Activated T-cell treated with anti-CD3 and anti-CD28 coated beads, Interleukin-2, amount 50 U/mL, for 4 hours (primary cell): ENCODE measurements around the gene HPS4. TPM values are rescaled to one million over a fixed set of nuclear protein-coding genes. Genes with fewer than 3 reads are reported as not detected.
"Not testable (repeated sequence)": the region's sequence is repeated elsewhere in the genome, so short reads cannot be mapped to it uniquely, and the experiment has no call there.

Experiments used
- ATAC-seq, 2 donors: fragments of 200-7000 bp; cut with Tn5 transposase; one replicate each; pipeline ENCODE4 v1.10.0; 2021
- DNase-seq: peaks from one replicate; pipeline ENCODE4 v3.0.0-alpha.2; 2020
- H3K27me3 Mint-ChIP-seq: one replicate; pipeline ENCODE4 v1.8.0; 2021; ENCODE audit warnings: low read depth, mixed read lengths
- H3K36me3 Mint-ChIP-seq: one replicate; pipeline ENCODE4 v1.8.0; 2022; ENCODE audit warnings: mixed read lengths; ENCODE audit not compliant: insufficient read depth
- H3K4me1 Mint-ChIP-seq: one replicate; pipeline ENCODE4 v1.8.0; 2021; ENCODE audit warnings: low read depth, mixed read lengths
- H3K4me3 Mint-ChIP-seq: one replicate; pipeline ENCODE4 v1.8.0; 2021; ENCODE audit warnings: mild to moderate bottlenecking, moderate library complexity, mixed read lengths
- H3K9me3 Mint-ChIP-seq: one replicate; pipeline ENCODE4 v1.8.0; 2021; ENCODE audit warnings: mixed read lengths
- total RNA-seq, 3 donors: library from RNA; stranded (reverse); gene quantifications; one replicate each; pipeline ENCODE4 v1.2.1, GENCODE V29; 2021

The HPS4 gene
- total RNA-seq, 3 donors from 2014 or later: 30.8 to 34.1 (median 33.8) TPM

DNA sequence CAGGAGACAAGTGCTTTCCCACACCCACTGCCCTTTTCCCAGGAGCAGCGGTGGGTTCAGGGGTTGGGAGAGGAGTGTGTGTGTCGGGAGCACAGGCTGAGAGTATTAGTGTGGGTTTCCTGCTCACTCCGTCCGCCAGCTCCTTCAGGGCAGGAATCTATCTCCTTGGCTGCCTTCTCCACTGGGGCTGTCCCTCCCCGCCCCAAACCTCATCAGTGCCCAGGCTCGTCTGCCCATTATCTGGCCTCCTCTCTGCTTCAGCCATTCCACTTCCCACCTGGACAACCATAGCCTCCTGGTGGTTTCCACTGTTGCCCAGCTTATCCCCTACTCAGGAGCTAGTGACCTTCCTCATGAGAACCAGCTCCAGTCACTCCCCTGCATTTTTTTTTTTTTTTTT is 34.6 kb downstream of the HPS4 start:
- no peaks in the 10 kb centered on the region for H3K9me3 Mint-ChIP-seq
- H3K4me1 Mint-ChIP-seq: no peaks in the 10 kb centered on the region
- H3K27me3 Mint-ChIP-seq: no peaks in the 10 kb centered on the region
- no peak overlapping the region for H3K4me3 Mint-ChIP-seq
- DNase-seq: no peak
- no peak for ATAC-seq
- H3K36me3 Mint-ChIP-seq: peaks cover 15% of the 10 kb centered on the region

DNA sequence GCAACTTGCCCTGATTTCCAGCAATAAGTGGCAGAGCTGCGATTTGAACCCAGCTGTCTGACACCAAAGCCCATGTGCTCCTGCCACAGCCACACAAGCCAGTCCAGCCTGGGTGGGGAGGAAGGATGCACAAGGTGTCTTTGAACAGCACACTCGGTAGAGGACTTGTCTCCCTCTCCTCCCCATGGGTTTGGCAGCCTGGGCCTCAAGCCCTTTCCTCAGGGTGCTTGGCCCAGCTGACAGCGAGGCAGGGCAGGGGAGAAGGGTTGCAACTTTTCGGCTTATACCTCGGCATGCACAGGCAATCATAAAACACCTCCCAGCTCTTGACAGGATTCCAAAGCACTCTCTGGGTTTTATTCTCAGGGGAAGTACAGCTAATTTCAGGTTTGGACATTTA is 35.2 kb downstream of the HPS4 start:
- no peaks in the 10 kb centered on the region for H3K27me3 Mint-ChIP-seq
- peaks cover 16% of the 10 kb centered on the region for H3K36me3 Mint-ChIP-seq
- DNase-seq (no peak), ATAC-seq (no peak)
- no peak overlapping the region for H3K4me3 Mint-ChIP-seq
- H3K4me1 Mint-ChIP-seq: no peaks in the 10 kb centered on the region
- H3K9me3 Mint-ChIP-seq: no peaks in the 10 kb centered on the region

DNA sequence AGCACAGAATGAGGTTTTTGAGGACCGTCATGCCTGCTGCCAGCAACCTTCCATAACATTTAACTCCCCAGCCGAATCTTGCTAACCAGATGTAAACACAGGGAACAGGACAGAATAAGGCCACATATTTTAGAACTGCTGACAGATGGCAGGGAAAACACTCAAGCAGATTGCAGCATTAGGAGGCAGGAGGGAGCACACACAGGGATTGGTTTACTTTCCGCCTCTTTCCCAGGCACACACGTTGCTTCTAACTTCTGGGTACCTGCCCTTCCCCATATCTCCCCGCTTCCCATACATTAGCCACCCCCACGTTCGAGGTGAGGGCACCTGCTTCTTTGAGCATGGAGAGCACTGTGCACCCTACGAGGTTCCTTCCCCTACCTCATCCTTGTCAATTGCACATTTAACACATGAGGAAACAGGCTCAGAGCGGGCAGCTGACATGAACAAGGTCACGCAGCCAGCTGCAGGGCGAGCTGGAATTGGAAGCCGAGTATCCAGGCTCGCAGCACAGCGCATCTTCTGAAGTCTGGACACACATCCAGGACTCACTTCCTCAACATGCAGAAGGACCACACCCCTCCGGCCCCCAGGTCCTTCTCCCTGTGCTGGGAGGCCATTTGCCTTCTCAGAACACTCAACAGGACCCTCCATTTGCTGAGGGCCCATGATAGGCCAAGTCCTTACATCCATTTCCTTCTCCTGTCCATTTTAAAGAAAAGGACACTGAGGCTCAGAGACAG is 35.8 kb downstream of the HPS4 start:
- Mint-ChIP-seq H3K9me3 (no peaks in the 10 kb centered on the region), H3K36me3 (peaks cover 16% of the 10 kb centered on the region), H3K27me3 (no peaks in the 10 kb centered on the region), H3K4me1 (no peaks in the 10 kb centered on the region), H3K4me3 (no peak overlapping the region)
- no peak for DNase-seq
- ATAC-seq: no peak

DNA sequence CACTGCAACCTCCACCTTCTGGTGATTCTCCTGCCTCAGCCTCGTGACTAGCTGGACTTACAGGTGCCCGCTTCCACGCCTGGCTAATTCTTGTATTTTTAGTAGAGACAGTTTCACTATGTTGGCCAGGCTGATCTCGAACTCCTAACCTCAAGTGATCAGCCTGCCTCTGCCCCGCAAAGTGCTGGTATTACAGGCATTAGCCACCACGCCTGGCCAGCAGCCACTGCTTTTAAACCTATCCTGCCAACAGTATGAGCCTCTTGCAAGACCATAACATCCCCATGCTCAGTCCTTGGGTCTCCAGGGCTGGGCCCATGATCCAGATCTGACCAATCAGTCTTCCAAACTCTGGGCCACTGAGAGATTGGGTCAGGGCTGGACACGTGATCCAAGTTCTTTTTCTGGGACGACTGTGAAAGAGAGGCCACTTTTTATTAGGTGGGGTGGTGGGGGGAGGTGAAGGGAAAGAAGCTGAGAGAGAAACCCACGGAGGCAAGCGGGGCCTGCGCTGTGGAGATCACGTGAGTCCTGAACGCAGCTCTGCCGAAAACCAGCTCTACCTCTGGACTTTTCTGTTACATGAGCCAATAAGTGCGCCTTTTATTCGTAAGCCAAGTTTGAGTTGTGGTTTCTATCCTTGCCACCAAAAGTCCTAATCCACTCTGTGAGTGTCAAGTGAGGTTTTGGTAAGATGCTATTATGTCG is 36.6 kb downstream of the HPS4 start:
- Mint-ChIP-seq H3K9me3 (no peaks in the 10 kb centered on the region), H3K27me3 (no peaks in the 10 kb centered on the region), H3K36me3 (peaks cover 11% of the 10 kb centered on the region), H3K4me3 (no peak overlapping the region), H3K4me1 (no peaks in the 10 kb centered on the region)
- ATAC-seq (no peak), DNase-seq (no peak)

DNA sequence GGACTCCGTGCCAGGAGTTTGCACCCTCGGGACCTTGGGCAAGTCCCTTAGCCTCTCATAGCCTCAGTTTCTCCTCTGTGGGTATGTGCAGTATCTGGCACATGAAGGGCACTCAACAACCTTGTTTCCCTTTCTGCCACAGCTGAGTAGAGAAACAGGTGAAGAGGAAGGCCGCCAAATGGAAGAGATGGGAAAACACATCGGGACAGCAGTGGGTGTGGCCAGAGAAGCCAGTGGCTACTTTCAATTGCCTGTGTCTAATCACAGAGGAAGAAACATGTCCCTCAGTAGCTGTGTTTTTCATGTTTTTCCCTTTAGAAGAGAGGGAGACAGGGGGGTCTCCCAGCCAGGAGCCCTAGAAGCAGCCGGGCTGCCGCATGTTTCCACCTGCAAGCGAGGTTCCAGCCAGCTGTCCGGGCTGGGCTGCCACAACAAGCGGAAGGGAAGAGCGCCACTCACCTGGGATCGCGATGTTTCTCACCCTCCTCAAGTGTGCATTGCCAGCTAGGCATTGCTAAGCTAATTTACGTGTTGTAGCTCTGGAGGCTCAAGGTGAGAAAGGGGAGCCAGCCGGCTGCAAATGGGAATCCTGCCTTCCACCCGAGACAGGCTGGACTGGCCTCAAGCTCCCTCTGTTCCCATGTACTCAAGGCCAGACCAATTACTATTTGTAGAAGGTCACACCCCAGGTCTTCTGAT is 37.9 kb downstream of the HPS4 start:
- H3K4me3 Mint-ChIP-seq: no peak overlapping the region
- H3K36me3 Mint-ChIP-seq: peaks cover 7% of the 10 kb centered on the region
- DNase-seq (no peak), ATAC-seq (no peak)
- H3K4me1 Mint-ChIP-seq: no peaks in the 10 kb centered on the region
- no peaks in the 10 kb centered on the region for H3K27me3 Mint-ChIP-seq
- no peaks in the 10 kb centered on the region for H3K9me3 Mint-ChIP-seq

DNA sequence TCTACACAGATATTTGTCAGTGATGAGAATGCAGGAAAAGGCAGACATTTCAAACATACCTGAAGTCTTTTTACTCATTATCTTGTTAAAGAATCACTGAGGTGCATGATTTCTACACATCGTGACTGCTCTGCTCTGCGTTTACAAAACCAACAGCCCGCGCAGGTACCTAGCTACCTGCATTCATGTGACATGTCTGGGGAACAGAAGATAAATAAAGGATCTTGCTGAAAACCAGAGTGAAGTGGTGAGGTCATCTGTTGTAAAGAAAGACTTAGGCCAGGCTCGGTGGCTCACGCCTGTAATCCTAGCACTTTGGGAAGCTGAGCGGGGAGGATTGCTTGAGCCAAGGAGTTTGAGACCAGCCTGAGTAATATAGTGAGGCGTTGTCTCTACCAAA is 38.8 kb downstream of the HPS4 start:
- Mint-ChIP-seq H3K4me1 (no peaks in the 10 kb centered on the region), H3K36me3 (peaks cover 7% of the 10 kb centered on the region), H3K27me3 (no peaks in the 10 kb centered on the region), H3K4me3 (no peak overlapping the region), H3K9me3 (no peaks in the 10 kb centered on the region)
- no peak for DNase-seq
- ATAC-seq: no peak

DNA sequence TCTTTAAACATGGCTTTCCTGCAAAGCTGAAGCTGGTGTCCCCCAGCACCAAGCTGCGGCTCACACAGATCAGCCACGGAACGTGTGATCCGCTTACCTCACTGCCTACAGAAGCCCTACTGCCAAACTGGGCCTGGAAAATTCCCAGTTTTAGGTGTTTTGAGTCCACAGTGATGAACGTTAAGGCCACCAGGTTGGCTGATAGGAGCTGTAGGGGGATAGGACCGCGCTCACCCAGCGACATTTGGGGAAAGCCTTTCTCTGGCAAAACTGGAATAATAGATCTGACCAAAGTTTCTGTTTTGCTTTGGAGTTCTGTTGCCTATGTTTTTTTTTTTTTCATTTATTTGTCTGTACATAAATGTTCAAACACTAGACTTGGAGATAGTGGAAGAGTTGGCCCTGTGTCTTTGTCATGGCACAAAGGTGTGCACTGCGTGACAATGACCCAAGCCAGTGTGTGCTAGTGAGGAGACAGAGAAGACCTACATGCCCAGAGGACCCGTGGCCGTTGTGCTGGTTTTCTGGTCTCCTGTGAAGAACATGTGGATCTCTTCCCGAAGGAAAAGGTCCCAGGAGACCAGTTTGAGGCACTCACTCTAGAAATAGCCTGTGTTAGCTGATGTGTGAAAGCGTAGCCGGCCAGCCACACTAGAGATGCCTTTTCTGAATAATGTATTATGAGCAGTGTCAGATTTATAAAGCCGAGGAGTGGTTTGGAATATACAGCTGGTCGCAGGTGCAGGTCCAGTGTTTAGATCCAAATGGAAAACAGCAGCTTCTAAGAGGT is 39.5 kb downstream of the HPS4 start:
- ATAC-seq: no peak
- Mint-ChIP-seq H3K4me3 (no peak overlapping the region), H3K27me3 (no peaks in the 10 kb centered on the region), H3K9me3 (no peaks in the 10 kb centered on the region), H3K36me3 (peaks cover 7% of the 10 kb centered on the region), H3K4me1 (no peaks in the 10 kb centered on the region)
- DNase-seq: no peak

DNA sequence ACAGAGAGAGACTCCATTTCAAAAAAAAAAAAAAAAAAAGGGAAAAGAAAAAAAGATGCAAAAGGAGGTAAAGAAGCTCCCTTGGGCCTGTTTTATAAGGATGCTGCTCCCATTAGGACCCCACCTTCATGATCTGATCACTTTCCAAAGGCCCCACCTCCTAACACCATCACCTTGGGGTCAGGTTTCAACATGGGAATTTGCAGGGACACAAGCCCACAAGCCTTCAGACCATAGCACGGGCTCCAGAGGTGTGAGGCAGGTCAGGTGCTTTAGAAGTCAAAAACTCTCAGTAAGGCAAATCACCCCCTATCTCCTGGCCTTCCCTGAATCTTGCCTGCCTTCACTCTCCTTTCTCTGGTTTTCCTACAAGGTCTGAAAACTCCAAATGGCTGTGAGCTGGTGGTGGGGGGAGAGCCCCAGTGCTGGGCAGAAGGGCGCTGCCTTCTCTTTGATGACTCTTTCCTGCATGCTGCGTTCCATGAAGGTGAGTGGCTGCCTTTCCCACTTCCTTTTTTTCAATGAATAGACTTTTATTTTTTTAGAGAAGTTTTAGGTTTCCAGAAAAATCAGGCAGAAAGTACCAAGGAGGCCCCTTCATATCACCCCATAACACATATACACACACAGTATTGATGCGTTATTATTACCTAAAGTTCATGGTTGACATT is 41.4 kb downstream of the HPS4 start:
- no peaks in the 10 kb centered on the region for H3K9me3 Mint-ChIP-seq
- H3K4me3 Mint-ChIP-seq: no peak overlapping the region
- ATAC-seq: no peak
- H3K4me1 Mint-ChIP-seq: peaks cover 2% of the 10 kb centered on the region
- no peaks in the 10 kb centered on the region for H3K27me3 Mint-ChIP-seq
- DNase-seq: no peak
- H3K36me3 Mint-ChIP-seq: peaks cover 7% of the 10 kb centered on the region

DNA sequence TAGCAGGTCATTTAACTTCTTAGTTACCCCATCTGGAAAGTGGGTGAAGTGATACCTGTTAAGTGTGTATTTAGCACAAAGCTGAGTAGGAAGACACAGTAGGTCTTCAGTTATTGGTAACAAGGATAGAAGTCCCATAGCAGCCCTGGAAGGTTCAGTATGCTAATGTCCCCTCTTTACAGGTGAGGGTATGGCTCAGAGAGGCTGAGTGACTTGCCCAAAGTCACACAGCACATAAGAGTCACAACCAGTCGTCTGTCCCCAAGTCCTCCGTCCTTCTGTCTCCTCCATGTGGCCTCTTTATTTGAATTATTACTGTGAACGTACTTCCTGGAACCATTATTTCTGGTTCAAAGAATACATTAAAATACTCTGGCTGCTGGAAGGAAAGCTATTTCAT is 44.0 kb downstream of the HPS4 start:
- H3K4me3 Mint-ChIP-seq: no peak overlapping the region
- peaks cover 22% of the 10 kb centered on the region for H3K4me1 Mint-ChIP-seq
- no peaks in the 10 kb centered on the region for H3K27me3 Mint-ChIP-seq
- H3K9me3 Mint-ChIP-seq: no peaks in the 10 kb centered on the region
- H3K36me3 Mint-ChIP-seq: peaks cover 25% of the 10 kb centered on the region
- ATAC-seq (no peak), DNase-seq (no peak)

DNA sequence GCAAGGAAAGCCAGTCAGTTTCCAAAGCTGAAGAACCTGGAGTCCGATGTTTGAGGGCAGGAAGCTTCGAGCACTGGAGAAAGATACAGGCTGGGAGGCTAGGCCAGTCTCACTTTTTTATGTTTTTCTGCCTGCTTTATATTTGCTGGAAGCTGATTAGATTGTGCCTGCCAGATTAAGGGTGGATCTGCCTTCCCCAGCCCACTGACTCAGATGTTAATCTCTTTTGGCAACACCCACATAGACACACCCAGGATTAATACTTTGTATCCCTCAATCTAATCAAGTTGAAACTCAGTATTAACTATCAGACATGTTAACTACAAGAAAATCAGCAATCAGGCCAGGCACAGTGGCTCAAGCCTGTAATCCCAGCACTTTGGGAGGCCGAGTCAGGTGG is 44.8 kb downstream of the HPS4 start:
- not testable (repeated sequence) for ATAC-seq, H3K27me3 Mint-ChIP-seq, H3K9me3 Mint-ChIP-seq, H3K4me3 Mint-ChIP-seq, DNase-seq
- H3K4me1 Mint-ChIP-seq: peaks cover 22% of the 10 kb centered on the region
- peaks cover 27% of the 10 kb centered on the region for H3K36me3 Mint-ChIP-seq

DNA sequence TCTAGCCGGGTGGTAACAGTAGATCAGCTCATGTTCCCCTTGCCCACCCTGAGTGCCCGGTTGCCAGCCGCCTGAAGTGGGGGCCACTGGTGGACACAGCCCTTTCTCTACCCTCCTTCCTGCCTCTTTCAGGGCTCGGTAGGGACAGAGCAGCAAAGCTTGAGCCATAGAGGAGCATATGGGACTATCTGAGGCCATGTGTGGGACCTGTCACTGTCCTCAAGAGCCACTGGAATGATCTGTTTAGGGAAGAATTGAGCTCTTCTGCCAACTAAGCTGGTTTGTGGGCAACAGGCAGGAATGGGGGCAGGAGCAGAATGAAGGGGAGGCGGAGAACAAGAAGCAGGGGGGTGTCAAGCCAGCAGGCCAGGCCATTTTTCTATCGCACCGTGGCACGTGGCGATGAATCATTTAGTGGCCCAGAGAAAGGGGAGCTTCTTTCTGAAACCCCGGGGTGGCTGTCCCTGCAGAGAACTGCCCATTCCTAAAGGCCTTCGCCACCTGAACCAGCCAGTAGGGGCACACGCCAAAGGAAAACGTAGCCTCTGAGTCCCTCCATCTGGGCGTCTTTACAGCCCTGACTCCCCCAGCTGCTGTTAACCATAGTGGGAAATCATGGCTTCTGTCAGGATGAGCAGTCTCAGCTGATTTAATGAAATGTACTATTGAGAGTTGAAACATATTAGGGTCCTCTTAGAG is 45.7 kb downstream of the HPS4 start:
- Mint-ChIP-seq H3K9me3 (no peaks in the 10 kb centered on the region), H3K4me1 (peaks cover 23% of the 10 kb centered on the region), H3K27me3 (no peaks in the 10 kb centered on the region), H3K4me3 (no peak overlapping the region), H3K36me3 (peaks cover 25% of the 10 kb centered on the region)
- DNase-seq (no peak), ATAC-seq (no peak)

DNA sequence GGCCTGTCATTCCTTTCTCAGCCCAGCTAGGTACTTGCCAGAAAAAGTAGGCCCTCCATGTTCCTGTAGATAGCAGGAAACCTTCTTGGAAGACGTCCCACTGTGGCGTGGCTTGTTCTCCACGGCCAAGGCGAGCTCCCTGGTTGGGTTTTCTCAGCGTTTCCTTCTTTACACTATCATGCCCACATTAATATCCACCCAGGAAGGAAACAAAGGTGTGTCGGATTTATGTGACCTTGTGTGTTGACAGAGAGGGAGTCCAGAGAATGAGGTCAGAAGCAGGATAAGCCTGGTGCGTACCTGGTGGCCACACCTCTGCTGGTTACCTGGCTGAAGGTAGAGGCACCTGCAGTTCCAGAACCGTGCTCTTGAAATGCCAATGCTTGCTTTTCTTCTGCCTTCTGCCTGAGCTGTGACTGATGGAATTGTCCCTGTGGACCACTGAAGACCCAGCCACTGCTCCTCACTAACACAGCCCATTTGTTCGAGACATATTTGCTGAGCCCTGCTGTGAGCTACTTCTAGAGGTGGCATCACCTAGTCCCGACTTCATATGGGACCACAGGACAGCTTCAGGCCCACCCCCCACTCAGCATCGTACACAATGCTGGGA is 46.6 kb downstream of the HPS4 start:
- no peaks in the 10 kb centered on the region for H3K27me3 Mint-ChIP-seq
- DNase-seq: no peak
- ATAC-seq: no peak

More for the DNA sequence above, 46.6 kb downstream of the HPS4 start:
- peaks cover 22% of the 10 kb centered on the region for H3K36me3 Mint-ChIP-seq
- H3K4me3 Mint-ChIP-seq: no peak overlapping the region
- no peaks in the 10 kb centered on the region for H3K9me3 Mint-ChIP-seq
- H3K4me1 Mint-ChIP-seq: peaks cover 31% of the 10 kb centered on the region
